GM18499 (cell line): ENCODE data around the gene WDR74.
"Not testable (repeated sequence)": the region's sequence is repeated elsewhere in the genome, so short reads cannot be mapped to it uniquely, and the experiment has no call there.

Experiments used
- ATAC-seq: cut with Tn5 transposase; IDR thresholded peaks from one replicate; pipeline ENCODE4 v1.9.1; 2021; ENCODE audit warnings: moderate number of reproducible peaks; ENCODE audit not compliant: insufficient read depth, unreplicated experiment

WDR74 gene

DNA sequence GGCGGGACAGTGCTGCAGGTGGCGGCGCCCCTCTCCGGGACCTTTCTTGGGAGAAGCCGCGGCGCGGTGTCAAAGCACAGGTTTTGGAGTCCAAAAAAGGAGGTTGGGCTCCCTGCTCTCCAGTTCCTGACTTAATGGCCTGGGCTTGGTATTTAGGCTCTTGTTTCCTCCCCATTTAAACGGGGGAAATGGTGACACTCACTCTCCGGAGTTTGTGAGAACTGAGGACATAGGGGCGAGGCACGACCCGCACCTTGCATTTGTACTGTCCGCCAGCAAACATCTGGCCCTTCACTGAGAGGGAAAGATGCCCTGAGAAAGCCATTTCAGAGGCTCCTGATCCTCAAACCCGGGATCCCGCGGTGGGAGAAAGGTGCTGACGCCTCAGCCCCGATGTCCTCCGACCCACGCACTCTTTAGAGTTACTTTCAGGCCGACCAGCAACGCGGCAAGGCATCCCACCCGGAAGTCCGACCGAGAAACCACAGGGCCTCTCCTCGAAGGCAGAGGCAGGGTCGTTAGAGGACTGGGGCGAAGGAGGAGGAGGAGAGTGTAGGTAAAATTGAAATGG, 2.9 kb upstream of the WDR74 start:
- ATAC-seq: no peak

GRCh38 chr11:62841361-62842170, 2.2 kb upstream of the WDR74 start:
- peak; percentile 46 for ATAC-seq

DNA sequence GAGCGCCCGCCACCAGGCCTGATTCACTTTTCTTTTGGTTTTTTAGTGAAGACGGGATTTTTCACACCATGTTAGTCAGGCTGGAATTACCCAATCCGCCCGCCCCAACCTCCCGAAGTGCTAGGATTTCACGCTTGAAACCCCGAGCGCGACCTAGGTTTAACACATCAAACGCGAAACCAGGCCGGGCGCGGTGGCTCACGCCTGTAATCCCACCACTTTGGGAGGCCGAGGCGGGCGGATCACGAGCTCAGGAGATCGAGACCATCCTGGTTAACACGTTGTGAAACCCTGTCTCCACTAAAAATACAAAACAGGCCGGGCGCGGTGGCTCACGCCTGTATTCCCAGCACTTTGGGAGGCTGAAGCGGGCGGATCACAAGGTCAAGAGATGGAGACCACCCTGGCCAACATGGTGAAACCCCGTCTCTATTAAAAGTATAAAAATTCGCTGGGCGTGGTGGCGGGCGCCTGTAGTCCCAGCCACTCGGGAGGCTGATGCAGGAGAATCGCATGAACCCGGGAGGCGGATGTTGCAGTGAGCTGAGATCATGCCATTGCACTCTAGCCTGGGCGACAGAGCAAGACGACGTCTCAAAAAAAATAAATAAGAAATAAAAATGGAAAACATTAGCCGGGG, 1.5 kb upstream of the WDR74 start:
- not testable (repeated sequence) for ATAC-seq

DNA sequence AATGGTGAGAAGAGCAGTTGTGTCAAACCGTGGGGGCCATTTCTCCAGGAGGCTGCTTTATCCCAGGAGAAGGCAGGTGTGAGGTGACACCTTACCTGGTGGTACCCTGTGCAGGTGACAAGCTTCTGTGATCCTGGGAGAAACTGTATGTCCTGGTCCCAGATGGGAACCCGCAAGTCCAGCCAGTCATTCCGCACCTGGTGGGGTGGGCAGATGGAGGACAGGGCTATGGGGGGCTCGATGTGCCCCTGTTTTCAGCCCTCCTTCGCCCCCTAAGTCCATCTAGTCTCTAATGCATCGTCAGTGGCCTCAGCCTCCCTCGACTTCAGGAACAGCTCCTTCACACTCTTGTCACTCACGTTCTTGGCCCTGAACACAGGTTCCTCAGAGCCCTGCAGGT, 4.1 kb downstream of the WDR74 start:
- ATAC-seq: no peak

DNA sequence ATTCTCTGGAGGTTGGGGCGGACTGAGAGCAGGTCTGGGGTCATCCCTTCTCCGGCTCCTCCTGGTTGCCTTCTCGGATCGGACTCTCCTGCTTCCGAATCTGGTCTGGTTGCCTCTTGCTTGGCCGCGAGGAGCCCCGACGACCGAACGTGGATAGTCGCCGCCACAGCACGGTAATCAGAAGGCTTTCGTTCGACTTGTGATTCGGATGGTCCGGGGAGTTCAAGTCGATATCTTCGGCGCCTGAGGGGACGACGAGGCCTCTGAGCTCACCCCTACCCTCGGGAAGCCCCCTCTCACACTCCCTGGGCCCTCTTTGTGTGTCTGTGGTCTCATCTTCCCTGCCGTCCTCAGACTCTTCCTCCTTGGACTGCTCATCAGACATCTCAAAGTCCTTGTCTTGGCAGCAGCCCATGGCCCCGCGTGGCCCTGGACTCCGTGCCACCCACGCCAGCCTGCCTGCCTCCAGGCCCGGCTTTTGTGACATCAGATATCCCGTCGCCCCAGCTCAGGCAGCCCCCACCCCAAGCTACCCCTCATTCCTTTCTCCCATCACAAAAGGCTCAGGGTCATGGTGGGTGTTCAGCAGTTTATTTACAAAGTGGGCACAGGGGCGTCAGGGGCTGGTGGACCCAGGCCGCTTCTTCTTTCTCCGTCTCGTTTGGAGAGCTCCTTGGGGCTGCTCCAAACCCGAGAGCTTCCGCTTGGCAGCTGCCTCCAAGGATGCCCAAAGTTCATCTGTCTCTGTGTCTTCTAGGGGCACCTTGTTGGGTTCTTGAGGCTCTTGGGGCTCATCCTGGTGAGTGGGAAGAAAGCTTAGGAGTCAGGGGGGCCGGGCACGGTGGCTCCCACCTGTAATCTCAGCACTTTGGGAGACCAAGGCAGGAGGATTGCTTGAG, 6.8 kb downstream of the WDR74 start, which contains the start of gene TEX54:
TEX54 (minus strand) TSS at position 506 of the 899 bp plus-strand sequence.
- ATAC-seq: no peak

- peak; percentile 56 for ATAC-seq
Measured at GRCh38 chr11:62831520-62832335, 7.7 kb downstream of the WDR74 start, which contains the start of gene STX5. Gene STX5 (minus strand): TSS chr11:62832051. CDS start chr11:62831243, 808 bp downstream.

DNA sequence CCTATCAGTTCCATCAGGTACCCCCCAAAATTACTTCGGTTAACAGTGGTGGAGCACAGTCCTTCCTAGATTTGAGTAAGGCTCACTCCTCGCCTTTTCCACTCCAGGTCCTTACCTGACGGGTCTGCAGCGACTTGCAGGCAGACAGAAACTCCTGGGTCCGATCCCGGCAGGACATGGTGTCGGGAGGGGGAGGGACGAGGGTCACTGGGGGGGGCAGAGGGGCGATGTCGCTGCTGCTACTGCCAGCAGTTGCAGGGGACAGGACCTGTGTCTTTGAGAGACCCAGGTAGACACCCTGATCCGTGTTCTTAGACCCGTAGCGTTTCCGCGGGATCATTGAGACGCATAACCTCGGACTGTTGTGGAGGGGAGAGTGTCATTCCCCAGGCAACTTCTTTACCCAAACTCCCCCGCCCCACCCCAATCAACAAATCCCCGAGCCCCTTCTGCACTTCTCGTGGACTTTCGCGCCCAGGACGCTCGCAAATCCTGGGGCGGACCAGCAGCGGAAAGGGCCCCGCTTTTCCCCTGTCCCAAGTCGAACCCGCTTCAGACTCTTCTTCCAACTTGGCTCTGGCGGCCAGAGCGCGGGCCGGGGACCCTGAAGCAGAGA, 8.4 kb downstream of the WDR74 start:
- peak; percentile 3 for ATAC-seq

- ATAC-seq: not testable (repeated sequence)
Measured at GRCh38 chr11:62828130-62828529, 11.3 kb downstream of the WDR74 start.

GRCh38 chr11:62823677-62824076, 15.7 kb downstream of the WDR74 start:
- no peak for ATAC-seq

- ATAC-seq: no peak
Measured at GRCh38 chr11:62817129-62817528, 22.3 kb downstream of the WDR74 start.

DNA sequence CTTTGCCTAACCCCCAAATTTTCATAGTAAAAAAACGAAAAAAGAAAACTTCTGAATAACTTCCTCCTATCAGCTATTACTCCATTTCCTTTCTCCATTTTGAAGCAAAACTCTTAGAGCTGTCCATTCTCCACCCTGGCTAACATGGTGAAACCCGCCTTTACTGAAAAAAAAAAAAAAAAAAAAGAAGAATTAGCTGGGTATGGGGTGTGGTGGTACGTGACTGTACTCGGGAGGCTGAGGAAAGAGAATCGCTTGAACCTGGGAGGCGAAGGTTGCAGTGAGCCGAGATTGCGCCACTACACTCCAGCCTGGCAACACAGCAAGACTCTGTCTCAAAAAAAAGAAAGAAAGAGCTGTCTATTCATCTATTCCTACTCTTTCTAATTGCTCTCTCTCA, 22.8 kb downstream of the WDR74 start:
- ATAC-seq: no peak

DNA sequence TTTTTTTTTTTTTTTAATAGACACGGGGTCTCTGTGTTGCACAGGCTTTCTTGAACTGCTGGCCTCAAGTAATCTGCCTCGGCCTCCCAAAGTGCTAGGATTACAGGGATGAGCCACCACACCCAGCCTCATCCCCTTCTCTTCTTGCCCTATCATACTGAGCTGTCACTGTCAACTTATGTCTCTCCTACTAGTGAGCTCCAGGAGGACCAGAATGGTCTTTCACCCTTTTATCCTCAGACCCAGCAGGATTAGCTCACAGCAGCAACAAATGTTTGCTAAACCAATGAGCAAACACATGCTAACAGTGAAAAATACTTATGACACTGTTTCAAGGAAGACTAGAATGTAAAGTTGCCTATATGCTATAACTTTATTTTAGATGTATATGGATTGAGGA, 27.7 kb downstream of the WDR74 start:
- no peak for ATAC-seq

DNA sequence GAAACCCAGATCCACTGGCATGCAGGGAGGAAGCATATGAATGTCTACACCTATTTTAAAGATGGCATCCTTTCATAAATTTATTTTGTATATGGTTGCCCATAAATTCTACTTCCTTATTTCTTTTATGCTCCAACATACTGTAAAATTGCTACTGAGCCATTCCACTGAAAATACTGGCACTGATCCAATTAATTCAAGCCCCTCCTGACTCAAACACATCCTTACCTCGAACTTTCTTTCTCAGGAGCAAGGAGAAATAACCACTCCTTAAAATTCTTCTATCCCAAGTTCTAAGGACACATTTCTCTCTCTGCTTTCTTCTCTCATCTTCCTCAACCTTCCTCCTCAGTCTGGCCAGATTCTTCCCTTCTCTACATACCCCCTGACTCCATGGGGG, 28.6 kb downstream of the WDR74 start:
- ATAC-seq: no peak

DNA sequence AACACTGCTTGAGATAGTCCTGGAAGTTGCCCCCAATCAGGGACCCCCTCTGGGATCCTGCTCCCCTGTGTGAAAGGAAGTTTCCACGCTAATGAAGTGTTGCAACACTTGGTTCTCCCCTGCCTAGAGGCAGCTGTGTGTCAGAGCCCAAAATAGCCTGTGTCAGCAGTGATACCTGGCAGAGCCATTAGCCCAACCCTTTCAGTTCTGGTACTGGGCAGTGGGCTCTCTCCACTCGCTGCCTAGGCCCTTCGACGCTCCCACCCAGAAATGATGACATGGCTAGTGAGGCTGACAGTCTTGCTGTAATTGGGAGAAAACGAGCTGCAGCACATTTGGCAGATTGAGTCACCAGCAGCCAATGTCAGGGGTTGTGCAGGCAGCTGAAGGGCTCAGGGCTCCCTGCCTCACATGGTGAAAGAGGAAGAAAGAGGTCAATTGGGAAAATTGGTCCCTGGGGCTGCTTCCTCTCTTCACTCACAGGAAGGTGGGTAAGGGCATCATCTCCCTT, 32.7 kb downstream of the WDR74 start:
- ATAC-seq: no peak

DNA sequence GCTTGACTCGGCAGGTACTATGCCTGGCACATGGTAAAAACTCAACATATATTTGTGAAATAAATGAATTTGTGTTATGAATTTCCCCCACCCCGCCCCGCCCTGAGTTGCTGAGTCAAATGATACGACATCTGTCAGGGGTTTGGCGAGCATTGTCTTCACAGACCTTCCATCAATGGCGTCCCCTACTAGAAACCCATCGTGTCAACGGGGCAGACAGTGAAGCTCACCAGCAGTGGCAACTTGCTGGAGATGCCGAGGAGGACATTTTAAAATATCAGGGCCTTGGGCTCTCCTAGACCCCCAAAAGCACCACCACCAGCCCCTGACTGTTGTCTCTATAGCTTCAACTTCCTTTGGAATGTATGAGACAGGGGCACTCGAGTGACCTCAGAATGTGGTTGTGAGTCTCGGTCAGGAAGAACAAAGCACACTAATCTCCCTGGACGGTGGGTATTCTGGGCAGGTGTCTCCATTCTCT, 33.4 kb downstream of the WDR74 start:
- no peak for ATAC-seq

GRCh38 chr11:62805076-62805892, 34.1 kb downstream of the WDR74 start, which contains the start of gene NXF1:
Gene NXF1 (minus strand): TSS chr11:62805440. CDS start chr11:62805356, 84 bp downstream.
- ATAC-seq: peak; percentile 56

- no peak for ATAC-seq
Measured at GRCh38 chr11:62804310-62805075, 34.9 kb downstream of the WDR74 start.
